GM21381 (cell line): ENCODE measurements around the gene TEX264.
A peak's percentile ranks its signal among the peaks of the same experiment; 100 is the strongest.

Experiments used
- ATAC-seq: cut with Tn5 transposase; IDR thresholded peaks from one replicate; pipeline ENCODE4 v1.9.1; 2021; ENCODE audit warnings: mild to moderate bottlenecking, moderate library complexity; ENCODE audit not compliant: unreplicated experiment

Gene TEX264

GRCh38 chr3:51673802-51674654 is 3.0 kb downstream of the TEX264 start:
- ATAC-seq: no peak

DNA sequence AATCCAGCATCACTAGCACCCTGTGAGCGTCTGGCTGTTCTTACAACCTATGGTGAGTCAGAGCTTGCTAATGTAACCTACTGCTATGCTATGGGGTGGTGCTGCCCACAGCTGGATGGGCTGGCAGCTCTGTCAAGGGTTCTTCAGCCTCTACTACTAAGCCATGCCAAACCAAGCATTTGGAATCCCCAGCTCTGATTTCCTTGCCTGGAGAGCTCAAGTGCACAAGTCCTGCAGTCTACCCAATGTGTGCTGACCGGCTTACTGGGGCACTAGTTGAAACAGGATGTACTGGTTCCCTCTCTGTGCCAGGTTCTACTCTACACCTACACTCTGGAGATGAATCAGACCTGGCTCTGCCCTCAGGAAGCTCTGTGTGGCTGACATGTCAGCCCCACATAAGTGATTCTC is 4.2 kb downstream of the TEX264 start:
- no peak for ATAC-seq

GRCh38 chr3:51676102-51676640 is 5.1 kb downstream of the TEX264 start:
- no peak for ATAC-seq

- ATAC-seq: no peak
Observed at GRCh38 chr3:51677358-51677757, 6.3 kb downstream of the TEX264 start.

GRCh38 chr3:51678186-51678585 is 7.1 kb downstream of the TEX264 start:
- no peak for ATAC-seq

GRCh38 chr3:51678641-51679040 is 7.6 kb downstream of the TEX264 start:
- no peak for ATAC-seq

DNA sequence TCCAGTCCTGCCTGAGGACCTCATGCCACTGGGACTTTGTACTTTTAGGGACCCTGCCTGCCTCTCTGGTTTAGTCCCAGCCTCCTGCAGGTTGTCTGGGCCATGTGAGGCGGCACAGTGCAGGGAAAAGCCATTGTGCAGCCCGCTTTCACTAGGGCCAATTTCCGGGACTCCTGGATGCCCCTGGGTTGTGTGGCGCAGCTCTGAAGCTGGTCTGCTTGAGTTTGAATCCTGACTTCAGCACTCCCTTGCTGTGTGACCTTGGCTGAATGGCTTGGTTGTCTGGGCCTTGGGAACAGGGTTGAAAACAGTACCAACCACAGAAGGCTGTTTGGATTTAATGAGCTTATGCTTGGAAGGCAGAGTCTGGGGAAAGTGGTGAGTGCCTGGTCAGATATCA is 8.3 kb downstream of the TEX264 start:
- no peak for ATAC-seq

GRCh38 chr3:51679777-51680176 is 8.7 kb downstream of the TEX264 start:
- no peak for ATAC-seq

GRCh38 chr3:51680196-51680595 is 9.1 kb downstream of the TEX264 start:
- ATAC-seq: no peak

- ATAC-seq: no peak
Observed at GRCh38 chr3:51680663-51681230, 9.7 kb downstream of the TEX264 start.

DNA sequence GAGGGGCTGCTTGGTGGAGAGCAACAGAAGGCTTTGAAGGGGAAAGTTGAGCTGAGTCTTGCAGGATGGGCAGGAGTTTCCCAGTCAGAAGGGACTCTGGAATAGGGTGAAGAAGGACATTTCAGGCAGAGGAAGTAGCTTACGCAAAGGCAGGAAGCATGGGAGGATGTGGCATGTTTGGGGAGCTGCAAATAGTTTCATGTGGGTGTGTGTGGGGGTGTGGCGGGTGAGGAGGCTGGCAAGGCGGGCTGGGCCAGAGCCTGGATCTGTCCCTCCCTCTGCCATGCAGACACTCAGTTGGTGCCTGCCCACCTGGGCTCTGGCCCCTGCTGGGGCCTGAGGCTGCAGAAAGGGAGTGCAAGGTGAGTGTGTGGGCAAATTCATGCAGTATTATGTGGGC is 10.4 kb downstream of the TEX264 start:
- peak; percentile 37 for ATAC-seq

GRCh38 chr3:51682079-51682478 is 11.0 kb downstream of the TEX264 start:
- ATAC-seq: peak; percentile 69

DNA sequence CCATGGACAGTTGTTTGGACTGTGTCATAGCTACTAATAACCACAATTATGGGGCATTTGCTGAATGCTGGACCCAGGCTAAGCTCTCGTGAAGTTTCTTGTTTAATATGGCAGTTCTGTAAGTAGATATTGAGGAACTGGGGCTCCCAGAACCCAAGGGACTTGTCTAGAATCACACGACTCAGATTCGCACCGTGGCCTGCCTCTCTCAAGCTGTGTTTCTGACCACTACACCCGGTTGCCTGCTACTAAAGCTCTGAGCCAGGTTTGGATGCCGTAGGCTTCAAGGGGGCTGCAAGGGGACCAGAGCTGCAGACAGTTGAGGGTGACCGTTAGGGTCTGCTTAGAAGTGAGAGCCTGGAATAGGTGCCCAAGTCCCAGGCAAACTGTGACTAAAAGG is 11.5 kb downstream of the TEX264 start:
- no peak for ATAC-seq

GRCh38 chr3:51683566-51683965 is 12.5 kb downstream of the TEX264 start:
- ATAC-seq: no peak

DNA sequence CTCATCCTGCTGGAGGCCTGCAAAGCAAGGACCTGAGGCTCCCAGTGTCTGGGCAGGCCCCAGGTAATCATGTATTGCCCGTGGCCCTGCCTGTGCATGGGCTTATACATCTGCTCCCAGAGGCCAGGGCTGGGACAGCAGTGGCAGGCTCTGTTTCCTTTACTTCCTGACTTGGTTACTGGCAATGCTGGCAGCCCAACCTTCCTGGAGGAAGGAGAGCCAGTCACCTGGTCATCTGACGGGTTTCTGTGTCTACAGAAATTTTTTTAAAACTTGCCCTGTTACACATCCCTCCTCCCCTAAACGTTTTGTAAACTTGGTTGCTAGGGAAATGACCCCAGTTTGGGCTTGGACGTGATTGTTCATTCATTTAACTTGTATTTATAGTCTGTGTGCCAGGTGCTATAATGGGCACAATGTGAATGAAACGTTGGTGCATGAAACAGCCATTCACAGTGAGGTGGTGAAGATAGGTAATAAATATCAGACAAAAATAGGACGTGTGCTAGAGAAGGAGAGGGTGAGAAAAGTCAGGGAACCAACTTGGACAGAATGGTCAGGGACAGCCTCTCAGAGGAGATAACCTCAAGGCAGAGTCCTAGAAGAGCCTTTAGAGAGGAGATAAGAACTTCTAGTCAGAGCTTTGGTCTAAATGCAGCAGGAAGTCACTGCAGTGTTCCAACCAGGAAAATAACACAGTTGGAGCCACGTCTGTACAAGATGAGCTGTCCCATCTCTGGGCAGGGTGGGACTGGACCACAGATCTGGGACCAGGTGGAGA is 14.1 kb downstream of the TEX264 start:
- ATAC-seq: no peak

GRCh38 chr3:51686056-51686455 is 15.0 kb downstream of the TEX264 start:
- no peak for ATAC-seq

DNA sequence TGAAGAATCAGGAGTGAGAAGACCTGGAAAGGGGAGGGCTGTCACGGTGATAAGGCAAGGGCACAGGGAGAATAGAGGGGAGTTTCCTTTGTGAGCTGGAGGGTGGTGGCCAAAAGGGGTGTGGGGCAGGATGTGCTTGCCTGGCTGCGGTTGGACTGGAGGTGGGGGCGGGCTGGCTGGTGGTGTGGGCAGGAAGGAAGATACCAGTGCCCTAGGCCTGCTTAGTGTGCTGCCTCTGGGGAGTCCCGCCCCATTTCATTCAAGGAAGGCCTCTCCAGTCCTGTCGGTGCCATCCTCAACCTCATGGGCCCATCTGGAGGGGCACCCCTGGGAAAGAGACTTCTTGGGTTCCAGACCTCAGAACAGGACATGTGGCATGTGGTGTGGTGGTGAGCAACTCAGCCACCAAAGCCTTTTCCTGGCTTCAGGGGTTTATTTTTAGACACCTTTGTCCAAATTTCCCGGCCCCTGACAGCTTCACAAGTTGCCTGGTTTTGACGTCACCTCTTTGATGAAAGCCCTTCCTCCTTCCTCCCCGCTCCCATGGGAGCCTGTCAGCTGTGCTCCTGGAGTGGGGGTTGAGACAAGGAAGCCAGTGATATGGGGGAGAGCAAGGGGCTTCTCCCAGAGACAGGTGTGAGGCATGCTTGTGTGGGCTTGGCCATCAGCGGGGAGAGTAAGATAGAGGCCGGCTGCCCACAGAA is 15.6 kb downstream of the TEX264 start:
- ATAC-seq: peak; percentile 50

- ATAC-seq: no peak
Observed at GRCh38 chr3:51687431-51688205, 16.6 kb downstream of the TEX264 start.

DNA sequence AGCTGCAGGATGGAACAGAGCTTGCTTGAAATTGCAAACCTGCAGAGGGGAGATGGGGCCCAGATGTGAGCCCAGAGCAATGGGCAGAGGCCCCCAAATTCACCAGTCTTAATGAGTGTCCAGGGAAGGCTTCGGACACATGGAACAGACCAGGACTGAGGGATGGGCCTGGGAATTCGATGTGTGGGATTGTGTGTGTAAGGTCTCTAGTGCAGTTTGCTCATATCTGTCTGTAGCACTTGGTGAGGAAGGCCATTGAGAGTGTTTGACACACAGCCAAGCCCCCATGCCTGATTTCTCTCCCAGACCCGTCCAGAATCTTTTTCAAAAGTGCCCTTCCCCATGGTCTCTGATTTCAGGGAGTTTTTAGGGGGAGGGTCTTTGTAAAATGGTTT is 17.2 kb downstream of the TEX264 start:
- ATAC-seq: no peak

DNA sequence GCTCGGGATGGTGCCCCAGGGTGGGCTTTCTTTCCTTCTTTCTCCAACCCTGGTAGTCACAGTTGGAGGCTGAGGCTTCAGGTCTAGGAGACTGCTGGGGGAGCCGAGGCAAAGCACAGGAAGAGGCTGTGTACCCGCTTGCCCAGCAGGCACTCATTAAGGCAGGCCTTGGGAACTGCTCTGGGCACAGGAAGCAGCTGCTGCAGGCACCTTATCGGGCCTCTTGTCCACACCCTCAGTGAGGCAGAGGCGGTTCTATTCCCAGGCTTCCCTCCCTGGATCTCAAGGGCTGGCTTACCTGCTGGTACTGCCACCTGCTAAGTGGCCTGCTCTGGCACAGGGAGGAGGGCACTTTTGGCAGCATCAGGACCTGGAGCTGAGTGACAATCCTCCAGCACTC is 20.0 kb downstream of the TEX264 start:
- no peak for ATAC-seq
